Nephron (organoid): Measurements from ENCODE around the gene SGK1.
A peak's percentile ranks its signal among the peaks of the same experiment; 100 is the strongest.
"Not testable (repeated sequence)": the region's sequence is repeated elsewhere in the genome, so short reads cannot be mapped to it uniquely, and the experiment has no call there.

Experiments used
- H3K27ac Mint-ChIP-seq, 3 experiments: 2 replicates each; pipeline ENCODE4 v1.8.0; 2020; ENCODE audit warnings: mixed read lengths in 3 of 3, mild to moderate bottlenecking in 2 of 3, moderate library complexity in 1 of 3
- H3K27me3 Mint-ChIP-seq: 2 replicates; pipeline ENCODE4 v1.8.0; 2021; ENCODE audit warnings: low read depth, mild to moderate bottlenecking, moderate library complexity, mixed read lengths
- H3K36me3 Mint-ChIP-seq: 2 replicates; pipeline ENCODE4 v1.8.0; 2020; ENCODE audit warnings: low read depth, mixed read lengths
- H3K4me1 Mint-ChIP-seq: 2 replicates; pipeline ENCODE4 v1.8.0; 2020; ENCODE audit warnings: mixed read lengths
- H3K4me3 Mint-ChIP-seq, 3 experiments: 2 replicates each; pipeline ENCODE4 v1.8.0; 2020; ENCODE audit warnings: mild to moderate bottlenecking in 3 of 3, mixed read lengths in 3 of 3, moderate library complexity in 2 of 3
- H3K9me3 Mint-ChIP-seq: 2 replicates; pipeline ENCODE4 v1.8.0; 2020; ENCODE audit warnings: mixed read lengths
- TF ChIP-seq, protein P1 (sequence below), 3 experiments: fragments of 200-600 bp; sonication (generic); IDR thresholded peaks; one replicate each; pipeline ENCODE4 v1.5.0; 2021; ENCODE audit warnings: antibody characterized with exemption in 3 of 3; ENCODE audit not compliant: unreplicated experiment in 3 of 3

Gene SGK1

DNA sequence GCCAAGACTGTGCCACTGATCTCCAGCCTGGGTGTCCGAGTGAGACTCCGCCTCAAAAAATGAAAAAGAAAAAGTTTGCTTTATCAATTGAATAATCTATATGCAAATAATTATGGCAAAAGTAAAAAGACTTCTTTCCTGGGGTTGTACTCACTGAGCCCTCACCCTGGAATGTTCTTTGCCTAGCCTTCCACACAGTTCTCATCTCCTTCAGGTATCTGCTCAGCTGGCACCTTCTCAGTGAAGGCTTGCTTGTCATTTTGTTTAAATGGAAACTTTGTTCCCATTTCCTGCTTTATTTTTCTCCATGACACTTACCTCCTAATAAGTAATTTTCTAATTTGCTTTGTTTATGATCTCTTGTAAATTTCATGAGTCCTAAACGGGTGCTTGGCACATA lies 96.7 kb downstream of the SGK1 start:
- H3K36me3 Mint-ChIP-seq: no peaks in the 10 kb centered on the region
- H3K4me3 Mint-ChIP-seq: no peak overlapping the region
- no peaks in the 10 kb centered on the region for H3K27me3 Mint-ChIP-seq
- TF ChIP-seq, protein P1, sequence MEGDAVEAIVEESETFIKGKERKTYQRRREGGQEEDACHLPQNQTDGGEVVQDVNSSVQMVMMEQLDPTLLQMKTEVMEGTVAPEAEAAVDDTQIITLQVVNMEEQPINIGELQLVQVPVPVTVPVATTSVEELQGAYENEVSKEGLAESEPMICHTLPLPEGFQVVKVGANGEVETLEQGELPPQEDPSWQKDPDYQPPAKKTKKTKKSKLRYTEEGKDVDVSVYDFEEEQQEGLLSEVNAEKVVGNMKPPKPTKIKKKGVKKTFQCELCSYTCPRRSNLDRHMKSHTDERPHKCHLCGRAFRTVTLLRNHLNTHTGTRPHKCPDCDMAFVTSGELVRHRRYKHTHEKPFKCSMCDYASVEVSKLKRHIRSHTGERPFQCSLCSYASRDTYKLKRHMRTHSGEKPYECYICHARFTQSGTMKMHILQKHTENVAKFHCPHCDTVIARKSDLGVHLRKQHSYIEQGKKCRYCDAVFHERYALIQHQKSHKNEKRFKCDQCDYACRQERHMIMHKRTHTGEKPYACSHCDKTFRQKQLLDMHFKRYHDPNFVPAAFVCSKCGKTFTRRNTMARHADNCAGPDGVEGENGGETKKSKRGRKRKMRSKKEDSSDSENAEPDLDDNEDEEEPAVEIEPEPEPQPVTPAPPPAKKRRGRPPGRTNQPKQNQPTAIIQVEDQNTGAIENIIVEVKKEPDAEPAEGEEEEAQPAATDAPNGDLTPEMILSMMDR (IDR thresholded peaks at IDR 0.05; ENCODE audit: unreplicated experiment in 3 of 3): no peak
- no peak overlapping the region for H3K27ac Mint-ChIP-seq
- H3K9me3 Mint-ChIP-seq: no peaks in the 10 kb centered on the region
- peaks cover 27% of the 10 kb centered on the region for H3K4me1 Mint-ChIP-seq

DNA sequence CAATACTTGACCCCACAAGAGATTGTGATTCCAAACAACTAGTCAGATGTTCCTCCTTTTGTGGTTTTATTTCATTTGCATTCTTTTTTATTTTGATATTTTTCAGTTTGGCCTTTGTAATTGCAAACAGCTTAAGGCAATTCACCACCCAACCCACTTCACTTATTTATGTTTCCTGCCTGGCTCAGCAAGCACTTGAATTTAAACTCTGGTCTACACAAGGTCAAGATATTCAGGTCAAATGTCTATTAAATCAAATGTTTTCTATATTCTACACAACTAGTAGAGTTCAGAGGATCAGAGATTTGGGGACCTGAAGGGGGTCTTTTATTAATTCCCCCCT lies 100.1 kb downstream of the SGK1 start:
- Mint-ChIP-seq H3K27ac (peak overlapping the region in 1 of 3 experiments; percentile 31), H3K36me3 (no peaks in the 10 kb centered on the region), H3K9me3 (no peaks in the 10 kb centered on the region), H3K4me3 (no peak overlapping the region), H3K27me3 (no peaks in the 10 kb centered on the region), H3K4me1 (peaks cover 21% of the 10 kb centered on the region)
- TF ChIP-seq, protein P1 (IDR thresholded peaks at IDR 0.05; ENCODE audit: unreplicated experiment in 3 of 3): no peak

DNA sequence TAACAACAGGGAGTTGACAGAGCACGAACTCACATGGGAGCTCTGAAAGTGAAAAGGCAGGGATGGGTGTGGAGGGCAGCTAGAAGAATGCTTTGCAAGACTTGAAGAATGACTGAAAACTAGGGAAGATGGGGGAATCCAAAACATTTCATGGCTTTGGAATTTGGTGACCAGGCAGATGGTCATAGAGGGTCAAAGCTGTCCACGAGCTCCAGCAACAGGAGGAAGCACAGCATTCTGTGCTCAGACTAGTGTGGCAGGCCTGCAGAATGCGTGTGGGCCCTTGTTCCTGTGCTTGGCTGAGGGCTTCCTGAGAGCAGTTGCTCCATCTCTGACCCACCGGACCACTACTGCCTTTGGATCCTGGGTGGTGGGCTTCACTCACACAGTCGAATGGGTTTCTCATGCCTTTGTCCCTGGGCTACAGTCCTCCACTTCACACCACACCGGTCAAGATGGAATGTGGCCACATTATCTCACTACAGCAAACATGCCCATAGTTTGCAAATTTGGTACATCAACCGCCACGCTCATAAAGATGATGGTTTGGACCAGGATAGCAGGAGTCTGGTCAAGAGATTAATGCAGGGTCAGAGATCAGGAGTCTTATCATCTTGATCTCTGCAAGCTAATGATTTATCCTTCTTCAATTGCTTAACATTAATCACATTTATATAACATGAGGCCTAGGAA lies 100.7 kb downstream of the SGK1 start:
- Mint-ChIP-seq H3K9me3 (no peaks in the 10 kb centered on the region), H3K27ac (peak overlapping the region in 2 of 3 experiments; percentile 30 to 31), H3K4me3 (no peak overlapping the region), H3K4me1 (peaks cover 22% of the 10 kb centered on the region), H3K27me3 (no peaks in the 10 kb centered on the region), H3K36me3 (no peaks in the 10 kb centered on the region)
- TF ChIP-seq, protein P1 (IDR thresholded peaks at IDR 0.05; ENCODE audit: unreplicated experiment in 3 of 3): no peak

DNA sequence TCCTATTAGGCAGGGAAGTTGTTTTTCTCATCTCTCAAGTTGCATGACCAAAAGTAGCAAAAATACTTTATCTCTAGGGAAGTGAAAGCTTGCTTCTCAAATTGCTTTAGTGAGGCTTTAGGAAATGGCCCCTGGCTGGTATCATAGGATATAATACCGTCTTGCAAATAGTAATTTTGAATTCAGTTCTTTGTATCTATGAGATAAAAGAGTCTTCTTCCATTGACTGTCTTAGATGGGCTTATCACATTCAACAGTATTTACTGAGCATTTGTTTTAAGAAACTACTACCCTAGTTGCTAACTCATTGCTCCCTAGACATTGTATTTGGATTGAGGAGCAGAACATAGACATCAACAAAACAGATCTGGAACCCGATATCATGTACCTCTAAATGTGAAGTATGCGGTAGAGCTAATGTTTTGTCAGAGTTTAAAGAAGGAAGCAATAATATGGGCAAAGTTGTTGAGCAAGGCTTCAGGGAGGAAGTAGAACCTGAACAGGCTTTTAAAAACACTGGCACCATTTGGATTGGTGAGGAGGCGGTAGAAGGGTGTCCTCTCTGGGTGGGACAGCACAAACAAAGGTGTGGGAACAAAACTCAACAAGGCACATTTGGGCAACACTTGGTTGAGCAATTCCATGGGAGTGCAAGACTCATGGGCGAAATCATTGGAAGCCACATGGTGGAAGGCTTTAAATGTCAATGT lies 101.5 kb downstream of the SGK1 start:
- Mint-ChIP-seq H3K4me3 (no peak overlapping the region), H3K27me3 (no peaks in the 10 kb centered on the region), H3K27ac (peak overlapping the region; percentile 0 to 30 (median 13)), H3K4me1 (peaks cover 22% of the 10 kb centered on the region), H3K9me3 (no peaks in the 10 kb centered on the region), H3K36me3 (no peaks in the 10 kb centered on the region)
- TF ChIP-seq, protein P1 (IDR thresholded peaks at IDR 0.05; ENCODE audit: unreplicated experiment in 3 of 3): no peak

DNA sequence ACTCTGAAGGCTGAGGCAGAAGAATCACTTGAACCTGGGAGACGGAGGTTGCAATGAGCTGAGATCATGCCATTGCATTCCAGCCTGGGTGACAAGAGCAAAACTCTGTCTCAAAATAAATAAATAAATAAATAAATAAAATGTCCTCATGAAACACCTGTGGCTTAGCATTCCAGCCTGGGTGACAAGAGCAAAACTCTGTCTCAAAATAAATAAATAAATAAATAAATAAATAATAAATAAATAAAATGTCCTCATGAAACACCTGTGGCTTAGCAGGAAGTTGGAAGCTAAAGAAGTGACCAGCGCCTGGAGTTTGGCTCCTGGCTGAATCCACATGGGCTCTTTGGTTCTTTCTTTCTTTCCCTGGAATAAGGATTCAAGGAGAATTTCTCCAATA lies 104.5 kb downstream of the SGK1 start:
- H3K27ac Mint-ChIP-seq, H3K4me3 Mint-ChIP-seq, H3K9me3 Mint-ChIP-seq, H3K27me3 Mint-ChIP-seq, H3K36me3 Mint-ChIP-seq: not testable (repeated sequence)
- H3K4me1 Mint-ChIP-seq: peaks cover 15% of the 10 kb centered on the region

DNA sequence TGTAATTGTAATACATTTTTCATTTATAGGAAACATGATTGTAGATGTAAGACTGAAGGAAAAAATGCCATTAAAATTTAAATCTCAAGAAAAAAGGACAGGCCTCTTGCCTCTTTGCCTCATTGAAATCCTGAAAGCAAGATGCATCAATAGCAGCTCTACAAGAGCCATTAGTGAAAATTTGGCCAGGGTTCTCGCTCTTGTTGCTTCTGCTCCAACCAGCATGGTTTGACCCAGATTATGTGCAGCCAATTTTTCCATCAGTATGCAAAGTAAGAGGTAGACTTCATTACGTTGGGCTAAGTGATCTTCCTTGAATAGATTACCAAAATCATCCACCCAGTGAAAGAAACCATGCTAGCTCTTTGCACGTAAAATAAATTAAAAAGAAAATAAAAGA lies 106.6 kb downstream of the SGK1 start:
- H3K9me3 Mint-ChIP-seq: no peaks in the 10 kb centered on the region
- H3K36me3 Mint-ChIP-seq: no peaks in the 10 kb centered on the region
- TF ChIP-seq, protein P1 (IDR thresholded peaks at IDR 0.05; ENCODE audit: unreplicated experiment in 3 of 3): no peak
- no peaks in the 10 kb centered on the region for H3K27me3 Mint-ChIP-seq
- H3K4me1 Mint-ChIP-seq: peaks cover 6% of the 10 kb centered on the region
- no peak overlapping the region for H3K4me3 Mint-ChIP-seq
- no peak overlapping the region for H3K27ac Mint-ChIP-seq
